ENCODE results near the gene SHCBP1.
"Not testable (repeated sequence)": the region's sequence is repeated elsewhere in the genome, so short reads cannot be mapped to it uniquely, and the experiment has no call there.

Gene SHCBP1

GRCh38 chr16:46562979-46563378 lies 58.2 kb downstream of the SHCBP1 start:
- FAIRE-seq, result no peak
- no peak for DNase-seq (ENCODE audit: insufficient read length)
- TF ChIP-seq POLR2A (IDR thresholded peaks at IDR 0.05; ENCODE audit: low read depth, low read length) (no peak), TAF1 (IDR thresholded peaks at IDR 0.05; ENCODE audit: borderline replicate concordance, low read depth, low read length) (no peak)

GRCh38 chr16:46558018-46558417 lies 63.2 kb downstream of the SHCBP1 start:
- TF ChIP-seq POLR2AphosphoS5 (IDR thresholded peaks at IDR 0.05; ENCODE audit: low read depth, low read length) (no peak), POLR2A (IDR thresholded peaks at IDR 0.05; ENCODE audit: low read depth, low read length) (no peak), TAF1 (IDR thresholded peaks at IDR 0.05; ENCODE audit: borderline replicate concordance, low read depth, low read length) (no peak)
- FAIRE-seq (no peak), DNase-seq (ENCODE audit: insufficient read length) (no peak)

GRCh38 chr16:46555951-46556350 lies 65.2 kb downstream of the SHCBP1 start:
- FAIRE-seq (no peak), DNase-seq (ENCODE audit: insufficient read length) (no peak)
- TF ChIP-seq POLR2A (IDR thresholded peaks at IDR 0.05; ENCODE audit: low read depth, low read length) (no peak), POLR2AphosphoS5 (IDR thresholded peaks at IDR 0.05; ENCODE audit: low read depth, low read length) (no peak), TAF1 (IDR thresholded peaks at IDR 0.05; ENCODE audit: borderline replicate concordance, low read depth, low read length) (no peak)

- not testable (repeated sequence) for DNase-seq (ENCODE audit: insufficient read length)
- FAIRE-seq, result peak; percentile 94
These were observed 66.7 kb downstream of the SHCBP1 start for GRCh38 chr16:46554435-46554834.

GRCh38 chr16:46549477-46549876 lies 71.7 kb downstream of the SHCBP1 start:
- TF ChIP-seq POLR2A (IDR thresholded peaks at IDR 0.05; ENCODE audit: low read depth, low read length) (no peak), TAF1 (IDR thresholded peaks at IDR 0.05; ENCODE audit: borderline replicate concordance, low read depth, low read length) (no peak), POLR2AphosphoS5 (IDR thresholded peaks at IDR 0.05; ENCODE audit: low read depth, low read length) (no peak)
- no peak for FAIRE-seq

More at GRCh38 chr16:46549477-46549876, 71.7 kb downstream of the SHCBP1 start:
- DNase-seq (ENCODE audit: insufficient read length), result no peak
